CD4-positive, alpha-beta T cell treated with Interferon gamma for 1 hour (primary cell): ENCODE measurements around the gene GAST.
"Not testable (repeated sequence)": the region's sequence is repeated elsewhere in the genome, so short reads cannot be mapped to it uniquely, and the experiment has no call there.

Source experiments
- DNase-seq: peaks from one replicate; pipeline ENCODE4 v3.0.0-alpha.2; 2020

Gene GAST

GRCh38 chr17:41684035-41684434 lies 28.1 kb upstream of the GAST start:
- no peak for DNase-seq

- DNase-seq = not testable (repeated sequence)
These were observed 26.4 kb upstream of the GAST start for GRCh38 chr17:41685753-41686152.

GRCh38 chr17:41686281-41686680 lies 25.9 kb upstream of the GAST start:
- peak; percentile 21 for DNase-seq

GRCh38 chr17:41687828-41688640 lies 24.1 kb upstream of the GAST start:
- DNase-seq = peak; percentile 69

GRCh38 chr17:41688641-41689496 lies 23.3 kb upstream of the GAST start, which contains the start of gene EIF1:
EIF1 (plus strand) TSS chr17:41688885; CDS start chr17:41689039, 154 bp downstream.
- DNase-seq = peak; percentile 100

- peak; percentile 14 for DNase-seq
These were observed 22.4 kb upstream of the GAST start for GRCh38 chr17:41689497-41690299.

- DNase-seq = no peak
These were observed 21.6 kb upstream of the GAST start for GRCh38 chr17:41690497-41690896.

- DNase-seq = peak; percentile 18
These were observed 20.9 kb upstream of the GAST start for GRCh38 chr17:41691031-41691777.

- peak; percentile 10 for DNase-seq
These were observed 19.2 kb upstream of the GAST start for GRCh38 chr17:41692722-41693521.

- DNase-seq = no peak
These were observed 16.9 kb upstream of the GAST start for GRCh38 chr17:41695134-41695661.

- DNase-seq = peak; percentile 72
These were observed 16.0 kb upstream of the GAST start for GRCh38 chr17:41695954-41696757.

- peak; percentile 21 for DNase-seq
These were observed 14.8 kb upstream of the GAST start for GRCh38 chr17:41697122-41697962.

- not testable (repeated sequence) for DNase-seq
These were observed 11.3 kb upstream of the GAST start for GRCh38 chr17:41700843-41701242.

GRCh38 chr17:41702712-41703111 lies 9.4 kb upstream of the GAST start:
- DNase-seq = no peak

- no peak for DNase-seq
These were observed 6.7 kb upstream of the GAST start for GRCh38 chr17:41705271-41705991.

- no peak for DNase-seq
These were observed 4.1 kb upstream of the GAST start for GRCh38 chr17:41707803-41708669.

- DNase-seq = no peak
These were observed 1.6 kb upstream of the GAST start for GRCh38 chr17:41710472-41711090.
